ENCODE data around the gene TMEM100.

Gene TMEM100, protein sequence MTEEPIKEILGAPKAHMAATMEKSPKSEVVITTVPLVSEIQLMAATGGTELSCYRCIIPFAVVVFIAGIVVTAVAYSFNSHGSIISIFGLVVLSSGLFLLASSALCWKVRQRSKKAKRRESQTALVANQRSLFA

DNA sequence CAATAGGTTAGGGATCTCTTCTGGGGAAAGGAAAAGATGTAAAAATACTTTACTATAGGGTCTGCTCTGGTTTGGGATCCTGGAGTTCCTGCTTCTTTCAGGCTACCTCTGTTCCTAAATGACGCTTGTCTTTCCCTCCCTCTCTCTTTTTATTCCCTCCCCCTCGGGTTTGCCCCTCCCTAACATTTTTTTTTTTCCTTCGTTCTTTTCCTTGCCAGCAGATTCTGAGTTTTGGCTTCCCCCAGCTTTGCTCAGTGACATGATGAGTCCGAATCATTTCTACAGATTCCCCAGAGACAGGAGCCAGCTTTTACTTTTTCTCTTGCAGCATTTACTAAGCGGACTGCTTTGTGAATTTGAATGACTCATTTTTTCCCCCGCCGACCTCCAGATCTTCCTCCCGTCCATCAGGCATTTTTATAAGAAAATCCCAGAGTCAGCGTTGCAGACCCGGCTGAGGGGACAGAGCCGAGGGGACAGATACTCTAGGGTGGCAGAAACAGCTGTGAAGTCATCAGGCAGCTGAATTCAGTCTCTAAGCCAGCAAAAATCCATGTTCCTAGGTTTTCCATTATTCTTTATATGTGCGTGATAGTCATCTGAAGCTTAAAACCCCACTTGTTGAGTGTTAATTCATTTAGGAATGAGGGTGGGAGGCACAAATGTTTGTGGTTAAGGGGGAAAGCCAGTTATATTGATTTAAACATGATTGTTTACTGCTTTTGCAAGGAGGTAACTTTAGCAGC is at the start of gene TMEM100:
Gene TMEM100, minus strand, starts transcription at position 123 of the 746 bp plus-strand sequence. CDS start 1,794 bp downstream, outside the sequence.
- no peaks in the 10 kb centered on the region for H3K27me3 ChIP-seq (ENCODE audit: control insufficient read depth, insufficient read depth, low read length)
- H3K36me3 ChIP-seq (ENCODE audit: control insufficient read depth, insufficient read depth, low read length): no peaks in the 10 kb centered on the region
- peak within 1 kb of the TSS; percentile 68 for H3K27ac ChIP-seq (ENCODE audit: low read depth, low read length)
- no peak within 1 kb of the TSS for H3K9ac ChIP-seq (ENCODE audit: low read length)
- peak within 1 kb of the TSS; percentile 48 for H3K4me3 ChIP-seq (ENCODE audit: low read length)
- peaks cover 18% of the 10 kb centered on the region for H3K4me1 ChIP-seq (ENCODE audit: control insufficient read depth, insufficient read depth, low read length)

DNA sequence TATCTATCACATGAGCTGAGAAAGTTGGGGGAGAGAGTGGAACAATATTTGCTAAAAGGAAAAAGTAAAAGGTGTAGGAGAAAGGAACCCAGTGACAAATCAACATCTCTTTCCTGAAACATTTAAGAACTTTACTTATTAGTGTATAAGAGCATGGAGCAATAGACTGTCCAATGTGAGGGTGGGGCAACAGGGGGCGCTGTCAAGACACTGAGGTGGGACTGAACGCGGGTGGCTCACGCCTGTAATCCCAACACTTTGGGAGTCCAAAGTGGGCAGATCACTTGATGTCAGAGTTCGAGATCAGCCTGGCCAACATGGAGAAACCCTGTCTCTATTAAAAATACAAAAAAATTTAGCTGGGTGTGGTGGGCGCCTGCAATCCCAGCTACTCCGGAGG is 49.4 kb upstream of the TMEM100 start:
- H3K36me3 ChIP-seq (ENCODE audit: control insufficient read depth, insufficient read depth, low read length): peaks cover 20% of the 10 kb centered on the region
- H3K4me1 ChIP-seq (ENCODE audit: control insufficient read depth, insufficient read depth, low read length): peaks cover 9% of the 10 kb centered on the region
- no peak overlapping the region for H3K9ac ChIP-seq (ENCODE audit: low read length)
- no peaks in the 10 kb centered on the region for H3K27me3 ChIP-seq (ENCODE audit: control insufficient read depth, insufficient read depth, low read length)
- no peak overlapping the region for H3K4me3 ChIP-seq (ENCODE audit: low read length)
- no peak overlapping the region for H3K27ac ChIP-seq (ENCODE audit: low read depth, low read length)

DNA sequence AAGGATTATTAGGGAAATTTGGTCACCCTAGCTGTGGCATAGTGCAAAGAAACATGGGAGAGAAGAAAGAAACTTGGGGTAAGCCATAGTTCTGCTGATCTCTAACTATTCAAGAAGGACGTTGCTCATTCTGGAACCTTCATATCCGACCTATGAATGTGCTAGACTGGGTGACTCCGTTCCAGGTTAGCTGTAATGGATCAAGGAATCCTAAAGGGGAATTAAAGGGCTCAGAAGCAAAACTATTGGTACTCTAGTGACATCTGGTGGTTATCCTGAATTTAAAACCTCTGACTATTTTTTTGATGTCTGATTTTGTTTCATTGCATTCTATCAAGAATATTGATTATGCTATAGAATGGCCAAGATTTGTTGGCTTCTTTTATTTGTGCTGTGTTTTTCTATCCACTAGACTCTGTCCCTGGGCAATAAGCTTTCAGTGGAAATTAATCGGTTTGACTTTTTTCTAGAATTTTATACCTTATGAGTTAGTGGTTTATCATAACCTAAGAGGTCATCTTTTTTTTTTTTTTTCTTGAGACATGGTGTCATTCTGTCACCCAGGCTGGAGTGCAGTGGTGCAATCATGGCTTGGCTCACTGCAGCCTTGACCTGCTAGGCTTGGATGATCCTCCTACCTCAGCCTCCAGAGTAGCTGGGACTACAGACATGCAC is 47.7 kb upstream of the TMEM100 start:
- no peaks in the 10 kb centered on the region for H3K27me3 ChIP-seq (ENCODE audit: control insufficient read depth, insufficient read depth, low read length)
- peaks cover 9% of the 10 kb centered on the region for H3K4me1 ChIP-seq (ENCODE audit: control insufficient read depth, insufficient read depth, low read length)
- no peak overlapping the region for H3K9ac ChIP-seq (ENCODE audit: low read length)
- H3K27ac ChIP-seq (ENCODE audit: low read depth, low read length): no peak overlapping the region
- H3K4me3 ChIP-seq (ENCODE audit: low read length): no peak overlapping the region
- peaks cover 15% of the 10 kb centered on the region for H3K36me3 ChIP-seq (ENCODE audit: control insufficient read depth, insufficient read depth, low read length)

DNA sequence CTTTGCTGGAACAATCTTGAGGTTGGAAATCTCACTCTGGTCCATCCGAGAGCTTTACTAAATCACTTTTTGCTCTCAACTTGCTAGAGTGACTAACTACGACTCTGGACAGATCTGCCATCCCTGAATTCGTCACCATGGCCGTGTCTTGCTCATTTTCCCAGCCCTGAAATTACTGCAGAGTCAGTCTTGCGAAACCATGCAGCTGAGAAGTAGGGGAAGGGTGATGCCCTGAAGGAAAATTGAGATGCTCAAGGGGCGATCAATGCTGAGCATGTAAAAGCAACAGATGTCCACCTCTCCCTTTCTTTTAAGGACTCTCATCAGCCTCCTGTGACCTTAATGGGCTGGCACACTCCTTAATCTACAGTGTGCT is 46.9 kb upstream of the TMEM100 start:
- peak overlapping the region; percentile 4 for H3K27ac ChIP-seq (ENCODE audit: low read depth, low read length)
- H3K4me3 ChIP-seq (ENCODE audit: low read length): no peak overlapping the region
- H3K36me3 ChIP-seq (ENCODE audit: control insufficient read depth, insufficient read depth, low read length): peaks cover 15% of the 10 kb centered on the region
- peaks cover 9% of the 10 kb centered on the region for H3K4me1 ChIP-seq (ENCODE audit: control insufficient read depth, insufficient read depth, low read length)
- H3K9ac ChIP-seq (ENCODE audit: low read length): no peak overlapping the region
- no peaks in the 10 kb centered on the region for H3K27me3 ChIP-seq (ENCODE audit: control insufficient read depth, insufficient read depth, low read length)

DNA sequence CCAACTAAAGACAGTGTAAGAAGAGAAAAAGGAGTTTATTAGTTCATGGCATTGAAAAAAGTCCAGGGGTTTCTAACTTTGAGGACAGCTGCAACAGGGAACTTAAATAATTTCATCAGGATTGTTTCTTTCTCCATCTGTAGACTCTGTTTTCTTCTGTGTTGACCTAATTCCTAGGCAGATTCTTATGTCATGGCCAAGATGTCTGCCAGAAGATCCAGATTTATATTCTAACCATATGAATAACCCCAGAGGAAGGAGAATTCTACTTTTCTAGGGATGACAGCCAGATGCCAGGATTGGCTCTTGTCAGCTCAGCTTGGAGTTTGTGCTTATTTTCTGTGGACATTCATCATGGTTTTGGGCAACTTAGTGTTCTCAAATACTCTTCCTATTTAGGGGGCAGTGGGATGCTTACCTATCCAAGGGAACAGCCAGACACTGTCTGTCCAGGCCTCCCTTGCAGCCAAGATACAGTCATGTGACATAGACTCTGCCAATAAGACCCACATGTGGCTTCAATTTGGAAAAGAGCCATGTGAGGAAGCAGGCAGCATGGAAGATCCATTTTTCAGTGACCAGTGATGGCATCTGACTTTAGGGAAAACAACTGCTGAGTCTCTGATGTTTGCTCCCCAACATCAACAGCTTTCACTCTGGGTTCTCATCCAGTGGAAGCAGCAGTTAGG is 46.4 kb upstream of the TMEM100 start:
- Histone ChIP-seq H3K4me1 (ENCODE audit: control insufficient read depth, insufficient read depth, low read length) (peaks cover 9% of the 10 kb centered on the region), H3K9ac (ENCODE audit: low read length) (no peak overlapping the region), H3K27ac (ENCODE audit: low read depth, low read length) (peak overlapping the region; percentile 28), H3K27me3 (ENCODE audit: control insufficient read depth, insufficient read depth, low read length) (no peaks in the 10 kb centered on the region), H3K36me3 (ENCODE audit: control insufficient read depth, insufficient read depth, low read length) (peaks cover 15% of the 10 kb centered on the region), H3K4me3 (ENCODE audit: low read length) (no peak overlapping the region)

DNA sequence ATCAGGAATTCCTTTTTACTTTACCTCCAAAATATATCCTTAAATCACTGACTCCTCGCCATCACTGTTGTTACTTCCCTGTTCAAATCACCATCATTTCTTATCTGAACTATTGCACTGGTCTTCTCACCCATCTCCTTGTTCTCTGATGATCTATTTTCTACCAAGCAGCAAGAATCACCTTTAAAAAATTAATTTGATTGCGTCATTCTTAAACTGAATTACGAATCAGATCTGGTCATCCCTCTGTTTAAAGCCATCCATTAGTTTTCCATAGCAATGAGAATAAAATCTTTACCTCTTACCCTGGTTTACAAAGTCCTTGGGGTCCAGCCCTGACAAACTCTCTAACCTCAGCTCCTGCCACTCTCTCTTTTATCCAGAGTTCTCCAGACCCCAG is 42.8 kb upstream of the TMEM100 start:
- H3K36me3 ChIP-seq (ENCODE audit: control insufficient read depth, insufficient read depth, low read length): no peaks in the 10 kb centered on the region
- peaks cover 9% of the 10 kb centered on the region for H3K4me1 ChIP-seq (ENCODE audit: control insufficient read depth, insufficient read depth, low read length)
- no peaks in the 10 kb centered on the region for H3K27me3 ChIP-seq (ENCODE audit: control insufficient read depth, insufficient read depth, low read length)
- no peak overlapping the region for H3K27ac ChIP-seq (ENCODE audit: low read depth, low read length)
- H3K4me3 ChIP-seq (ENCODE audit: low read length): no peak overlapping the region
- H3K9ac ChIP-seq (ENCODE audit: low read length): no peak overlapping the region

DNA sequence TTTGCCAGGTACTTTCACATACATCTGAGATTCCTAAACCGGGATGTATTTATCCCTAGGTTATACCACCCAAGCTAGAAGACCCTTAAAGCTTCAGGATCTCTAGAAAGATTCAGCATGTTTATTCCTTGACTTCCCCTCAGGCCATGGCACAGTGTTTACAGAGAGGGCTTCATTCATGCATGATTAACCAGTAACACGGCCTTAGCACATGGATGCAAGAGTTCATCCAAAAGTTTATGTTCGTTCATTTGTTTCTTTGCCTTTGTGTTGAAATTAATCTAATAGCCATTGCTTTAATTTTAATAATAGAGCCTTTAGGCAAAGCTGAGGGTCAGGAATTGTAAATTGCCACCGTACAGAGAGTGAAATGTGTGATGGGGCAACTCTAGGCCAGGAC is 41.9 kb upstream of the TMEM100 start:
- H3K4me1 ChIP-seq (ENCODE audit: control insufficient read depth, insufficient read depth, low read length): peaks cover 5% of the 10 kb centered on the region

DNA sequence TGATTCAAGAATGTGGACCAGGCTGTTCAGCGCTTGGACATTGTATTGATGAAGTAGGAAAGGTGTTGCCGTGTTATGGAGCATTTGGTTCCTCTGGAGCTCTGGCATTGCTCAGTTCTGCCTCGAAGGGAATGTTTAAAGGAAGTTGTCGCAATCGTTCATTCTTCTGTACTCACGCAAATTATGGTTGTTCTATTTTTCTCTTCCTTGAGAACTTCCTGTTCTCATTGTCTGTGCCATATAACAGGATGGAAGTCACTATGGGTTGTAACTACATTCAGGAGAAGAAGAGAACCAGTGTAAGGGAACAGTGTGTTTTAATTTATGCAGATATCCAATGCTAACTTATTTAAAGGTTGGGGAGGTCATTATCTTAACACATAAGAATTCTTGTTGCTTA is 41.2 kb upstream of the TMEM100 start:
- Histone ChIP-seq H3K4me1 (ENCODE audit: control insufficient read depth, insufficient read depth, low read length) (no peaks in the 10 kb centered on the region), H3K27ac (ENCODE audit: low read depth, low read length) (no peak overlapping the region), H3K27me3 (ENCODE audit: control insufficient read depth, insufficient read depth, low read length) (no peaks in the 10 kb centered on the region), H3K36me3 (ENCODE audit: control insufficient read depth, insufficient read depth, low read length) (no peaks in the 10 kb centered on the region), H3K4me3 (ENCODE audit: low read length) (no peak overlapping the region), H3K9ac (ENCODE audit: low read length) (no peak overlapping the region)

More for the DNA sequence above, 41.9 kb upstream of the TMEM100 start:
- Histone ChIP-seq H3K4me3 (ENCODE audit: low read length) (no peak overlapping the region), H3K9ac (ENCODE audit: low read length) (no peak overlapping the region), H3K27ac (ENCODE audit: low read depth, low read length) (no peak overlapping the region), H3K27me3 (ENCODE audit: control insufficient read depth, insufficient read depth, low read length) (no peaks in the 10 kb centered on the region), H3K36me3 (ENCODE audit: control insufficient read depth, insufficient read depth, low read length) (no peaks in the 10 kb centered on the region)

DNA sequence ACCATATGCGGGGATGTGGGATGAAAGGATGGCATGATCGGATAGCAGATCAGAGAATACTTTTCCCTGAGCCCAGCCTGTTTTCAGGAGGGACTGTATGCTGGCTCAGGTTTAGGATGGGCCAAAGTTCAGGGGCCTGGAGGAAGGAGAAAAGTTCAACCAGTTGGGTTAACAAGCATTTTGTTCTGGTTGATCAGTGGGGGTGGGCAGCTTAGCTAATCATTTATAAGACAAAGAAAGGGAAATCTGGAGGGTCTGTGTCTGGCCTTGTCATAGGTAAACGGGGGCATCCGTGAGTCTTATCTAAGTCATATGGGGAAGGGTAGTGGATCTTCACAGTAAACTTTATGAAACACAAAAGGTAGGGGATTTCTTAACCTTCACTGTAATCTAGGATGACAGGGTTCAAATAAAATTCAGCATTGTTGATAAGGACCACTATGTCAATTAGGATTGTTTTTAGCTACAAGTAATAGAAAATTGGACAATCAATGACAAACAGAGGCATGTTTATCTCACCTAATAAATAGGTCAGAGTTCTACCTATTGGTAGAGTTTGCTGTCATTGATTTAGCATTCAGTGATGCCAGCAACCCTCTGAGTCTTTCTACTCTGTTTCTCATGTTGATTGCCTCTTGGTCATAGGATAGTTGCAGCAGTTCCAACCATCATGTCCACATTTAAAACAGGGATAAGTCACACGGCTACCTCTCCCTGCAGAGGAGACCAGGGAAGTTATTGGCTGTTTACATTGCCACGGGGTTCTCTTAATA is 39.6 kb upstream of the TMEM100 start:
- Histone ChIP-seq H3K36me3 (ENCODE audit: control insufficient read depth, insufficient read depth, low read length) (no peaks in the 10 kb centered on the region), H3K4me1 (ENCODE audit: control insufficient read depth, insufficient read depth, low read length) (no peaks in the 10 kb centered on the region), H3K27ac (ENCODE audit: low read depth, low read length) (no peak overlapping the region), H3K4me3 (ENCODE audit: low read length) (no peak overlapping the region), H3K27me3 (ENCODE audit: control insufficient read depth, insufficient read depth, low read length) (no peaks in the 10 kb centered on the region), H3K9ac (ENCODE audit: low read length) (no peak overlapping the region)

DNA sequence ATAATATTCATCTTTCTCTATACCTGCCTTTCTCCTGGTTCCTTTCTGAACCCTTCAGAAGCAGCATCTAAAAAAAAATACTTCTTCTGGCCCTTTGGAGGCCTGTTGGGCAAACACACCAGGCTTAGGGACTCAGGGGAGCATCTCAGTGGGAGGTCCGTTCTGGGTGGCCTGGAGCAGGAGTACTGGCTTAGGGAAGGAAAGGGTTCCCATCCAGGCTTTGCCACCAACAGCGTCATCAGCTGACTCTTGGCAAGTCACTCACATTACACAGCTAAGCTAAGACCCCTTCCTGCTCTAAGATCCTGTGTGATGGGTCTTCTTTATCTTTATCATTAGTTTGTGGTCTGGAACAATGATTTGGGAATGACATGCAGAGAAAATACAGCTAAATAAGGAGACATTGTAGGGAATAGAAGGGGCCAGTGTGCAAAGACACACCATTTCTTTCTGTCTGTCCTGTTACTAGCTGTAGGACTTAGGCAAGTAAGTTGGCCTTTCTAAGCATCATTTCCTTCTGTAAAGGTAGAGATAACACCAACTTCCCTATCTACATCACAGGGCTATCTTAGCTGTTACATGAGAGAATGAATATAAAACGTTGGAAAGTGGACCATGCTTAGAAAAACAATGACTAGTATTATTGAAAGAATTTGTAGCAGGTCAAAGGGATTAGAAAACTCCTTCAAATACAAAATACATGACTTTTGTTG is 38.1 kb upstream of the TMEM100 start:
- Histone ChIP-seq H3K4me1 (ENCODE audit: control insufficient read depth, insufficient read depth, low read length) (no peaks in the 10 kb centered on the region), H3K36me3 (ENCODE audit: control insufficient read depth, insufficient read depth, low read length) (no peaks in the 10 kb centered on the region), H3K9ac (ENCODE audit: low read length) (no peak overlapping the region), H3K4me3 (ENCODE audit: low read length) (no peak overlapping the region), H3K27ac (ENCODE audit: low read depth, low read length) (no peak overlapping the region), H3K27me3 (ENCODE audit: control insufficient read depth, insufficient read depth, low read length) (no peaks in the 10 kb centered on the region)

DNA sequence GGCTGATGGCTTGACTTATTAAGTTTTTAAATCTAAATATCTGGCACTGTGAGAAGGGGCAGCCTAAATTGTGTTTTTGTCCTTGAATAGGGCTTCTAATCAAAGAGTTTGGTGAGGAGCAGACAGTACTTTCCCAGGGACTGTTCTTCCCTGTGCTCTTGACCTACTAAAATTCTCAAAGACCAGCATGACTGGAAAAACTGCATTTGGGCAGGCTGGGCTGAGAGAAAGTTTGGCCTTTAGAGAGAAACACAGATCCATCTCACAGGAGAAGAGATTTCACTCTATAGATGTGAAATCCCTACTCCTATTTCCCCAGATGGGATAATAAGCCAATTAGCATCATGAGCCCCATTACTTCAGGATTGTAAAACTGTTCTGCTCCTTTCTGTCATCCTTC is 35.5 kb upstream of the TMEM100 start:
- Histone ChIP-seq H3K27me3 (ENCODE audit: control insufficient read depth, insufficient read depth, low read length) (no peaks in the 10 kb centered on the region), H3K4me1 (ENCODE audit: control insufficient read depth, insufficient read depth, low read length) (no peaks in the 10 kb centered on the region), H3K9ac (ENCODE audit: low read length) (no peak overlapping the region), H3K36me3 (ENCODE audit: control insufficient read depth, insufficient read depth, low read length) (no peaks in the 10 kb centered on the region), H3K27ac (ENCODE audit: low read depth, low read length) (no peak overlapping the region), H3K4me3 (ENCODE audit: low read length) (no peak overlapping the region)

Measured in rectal smooth muscle tissue (tissue), 1 donor.